HG03045 (cell line): Measurements from ENCODE around the gene TMEM185B.
"Not testable (repeated sequence)": the region's sequence is repeated elsewhere in the genome, so short reads cannot be mapped to it uniquely, and the experiment has no call there.

ENCODE experiments used
- ATAC-seq: cut with Tn5 transposase; IDR thresholded peaks from one replicate; pipeline ENCODE4 v1.9.1; 2021; ENCODE audit warnings: mild to moderate bottlenecking, moderate library complexity; ENCODE audit not compliant: unreplicated experiment

Gene TMEM185B

GRCh38 chr2:120223034-120223912 lies at the start of gene TMEM185B:
Gene TMEM185B (minus strand): TSS chr2:120223400. CDS start chr2:120222976, 424 bp downstream.
- ATAC-seq = peak; percentile 90

GRCh38 chr2:120271711-120272379 lies 48.6 kb upstream of the TMEM185B start:
- no peak for ATAC-seq

GRCh38 chr2:120269816-120270215 lies 46.6 kb upstream of the TMEM185B start:
- ATAC-seq = no peak

GRCh38 chr2:120269076-120269744 lies 46.0 kb upstream of the TMEM185B start:
- ATAC-seq = no peak

- ATAC-seq = peak; percentile 40
Observed at GRCh38 chr2:120267348-120267747, 44.1 kb upstream of the TMEM185B start.

GRCh38 chr2:120265006-120265405 lies 41.8 kb upstream of the TMEM185B start:
- ATAC-seq = no peak

GRCh38 chr2:120262761-120263428 lies 39.7 kb upstream of the TMEM185B start:
- ATAC-seq = no peak

- ATAC-seq = no peak
Observed at GRCh38 chr2:120262150-120262549, 39.0 kb upstream of the TMEM185B start.

GRCh38 chr2:120261387-120262006 lies 38.3 kb upstream of the TMEM185B start:
- peak; percentile 90 for ATAC-seq

- no peak for ATAC-seq
Observed at GRCh38 chr2:120260736-120261135, 37.5 kb upstream of the TMEM185B start.

- ATAC-seq = not testable (repeated sequence)
Observed at GRCh38 chr2:120259939-120260338, 36.7 kb upstream of the TMEM185B start.

- no peak for ATAC-seq
Observed at GRCh38 chr2:120258196-120258595, 35.0 kb upstream of the TMEM185B start.

- ATAC-seq = no peak
Observed at GRCh38 chr2:120257522-120257921, 34.3 kb upstream of the TMEM185B start.

- no peak for ATAC-seq
Observed at GRCh38 chr2:120256651-120257000, 33.4 kb upstream of the TMEM185B start.

GRCh38 chr2:120255986-120256650 lies 32.9 kb upstream of the TMEM185B start:
- ATAC-seq = no peak

- no peak for ATAC-seq
Observed at GRCh38 chr2:120255071-120255470, 31.9 kb upstream of the TMEM185B start.

GRCh38 chr2:120254178-120254577 lies 31.0 kb upstream of the TMEM185B start:
- ATAC-seq = no peak

GRCh38 chr2:120253021-120253882 lies 30.1 kb upstream of the TMEM185B start:
- ATAC-seq = peak; percentile 34
